NCI-H1092 (cell line): ENCODE data around the gene PLXNA1.

Experiments used
- DNase-seq: peaks from one replicate; lab custom pipeline; 2025; lab: John Stamatoyannopoulos, UW

The PLXNA1 gene

GRCh38 chr3:126988451-126989021 lies 5.6 kb downstream of the PLXNA1 start:
- no peak for DNase-seq

GRCh38 chr3:126989316-126990023 lies 6.6 kb downstream of the PLXNA1 start:
- DNase-seq: no peak

DNA sequence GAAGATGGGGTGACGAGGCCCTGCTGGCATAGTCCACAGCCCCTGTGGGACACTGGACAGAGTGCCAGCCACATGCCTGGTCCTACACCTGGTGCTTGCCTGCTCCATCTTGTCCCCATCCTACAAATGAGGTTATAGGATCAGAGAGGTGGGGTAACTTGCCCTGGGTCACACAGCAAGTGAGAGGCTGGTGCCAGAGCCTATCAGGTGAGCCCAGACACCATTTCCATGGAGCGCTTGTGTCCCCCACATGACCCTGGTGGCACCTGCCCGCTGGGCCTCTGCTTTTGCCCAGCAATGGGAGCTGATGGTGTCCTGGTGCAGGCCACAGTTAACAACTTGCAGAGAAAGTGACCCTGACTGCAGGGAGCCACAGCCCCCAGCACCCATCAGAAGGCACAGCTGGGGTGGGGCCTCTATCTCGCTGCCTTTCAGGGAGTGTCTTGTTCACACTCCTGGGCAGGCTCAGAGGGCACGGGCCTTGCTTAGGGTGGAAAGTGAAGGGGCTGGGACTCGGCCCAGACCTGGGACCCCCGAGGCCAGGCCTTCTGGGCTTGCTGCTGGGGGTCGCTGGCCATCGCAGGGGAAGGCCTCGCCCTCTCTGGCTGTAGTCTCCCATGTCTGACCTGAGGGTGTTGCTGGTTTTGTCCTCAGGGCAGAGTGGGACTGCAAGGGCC lies 7.2 kb downstream of the PLXNA1 start:
- DNase-seq: no peak

- no peak for DNase-seq
These were observed 8.0 kb downstream of the PLXNA1 start for GRCh38 chr3:126990890-126991289.

DNA sequence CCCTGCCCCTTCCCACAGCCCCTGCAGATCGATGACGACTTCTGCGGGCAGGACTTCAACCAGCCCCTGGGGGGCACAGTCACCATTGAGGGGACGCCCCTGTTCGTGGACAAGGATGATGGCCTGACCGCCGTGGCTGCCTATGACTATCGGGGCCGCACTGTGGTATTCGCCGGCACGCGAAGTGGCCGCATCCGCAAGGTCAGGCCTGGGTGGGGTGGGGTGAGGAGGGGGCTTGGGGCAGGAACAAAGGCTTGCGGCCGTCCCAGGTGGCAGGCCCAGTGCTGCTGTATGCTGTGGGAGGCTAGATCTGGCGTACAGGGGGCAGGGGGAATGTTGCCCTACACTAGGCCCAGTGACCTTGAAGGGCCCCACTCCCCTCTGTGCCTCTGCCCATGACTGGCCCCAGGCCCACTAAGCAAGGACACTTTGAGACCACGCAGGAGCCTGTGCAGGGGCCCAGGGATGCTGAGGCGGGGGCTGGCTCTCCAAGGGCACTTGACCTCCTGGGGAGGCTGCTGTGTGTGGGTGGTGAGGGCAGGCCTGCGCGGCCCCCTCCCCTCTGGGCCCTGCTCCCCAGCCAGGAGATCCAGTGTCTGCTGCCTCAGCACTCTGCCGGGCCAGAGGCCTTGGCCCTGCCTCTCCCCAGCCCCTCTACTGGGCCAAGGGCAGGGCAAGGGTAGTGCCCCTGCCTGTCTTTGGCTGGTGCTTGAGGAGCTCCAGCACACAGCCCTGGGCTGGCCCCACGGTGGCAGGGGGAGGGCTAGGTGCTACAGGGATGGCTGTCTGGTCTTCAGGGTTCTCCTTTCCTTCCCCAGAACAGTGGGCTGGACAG lies 8.7 kb downstream of the PLXNA1 start:
- no peak for DNase-seq

DNA sequence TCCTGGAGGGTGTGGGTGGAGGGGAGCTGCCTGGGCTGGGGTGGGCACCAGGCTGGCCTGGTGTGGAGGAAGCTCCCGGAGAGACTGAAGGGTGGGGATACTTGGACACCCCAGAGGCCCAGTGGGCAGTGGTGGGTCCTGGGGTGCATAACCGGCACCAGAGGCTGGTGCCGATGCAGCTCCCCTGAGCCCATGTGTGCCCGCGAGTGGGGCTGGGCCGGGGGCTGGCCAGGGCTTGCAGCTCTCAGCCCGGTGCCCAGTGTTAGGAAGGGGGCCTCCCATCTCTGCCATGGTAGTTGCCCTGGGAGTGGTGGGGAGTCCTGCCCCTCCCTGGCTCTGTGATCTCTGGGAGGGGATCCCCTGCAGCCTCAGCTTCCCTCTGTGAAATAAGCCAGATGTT lies 9.3 kb downstream of the PLXNA1 start:
- DNase-seq: no peak

GRCh38 chr3:126992776-126993175 lies 9.9 kb downstream of the PLXNA1 start:
- no peak for DNase-seq

GRCh38 chr3:126993436-126993835 lies 10.5 kb downstream of the PLXNA1 start:
- no peak for DNase-seq

DNA sequence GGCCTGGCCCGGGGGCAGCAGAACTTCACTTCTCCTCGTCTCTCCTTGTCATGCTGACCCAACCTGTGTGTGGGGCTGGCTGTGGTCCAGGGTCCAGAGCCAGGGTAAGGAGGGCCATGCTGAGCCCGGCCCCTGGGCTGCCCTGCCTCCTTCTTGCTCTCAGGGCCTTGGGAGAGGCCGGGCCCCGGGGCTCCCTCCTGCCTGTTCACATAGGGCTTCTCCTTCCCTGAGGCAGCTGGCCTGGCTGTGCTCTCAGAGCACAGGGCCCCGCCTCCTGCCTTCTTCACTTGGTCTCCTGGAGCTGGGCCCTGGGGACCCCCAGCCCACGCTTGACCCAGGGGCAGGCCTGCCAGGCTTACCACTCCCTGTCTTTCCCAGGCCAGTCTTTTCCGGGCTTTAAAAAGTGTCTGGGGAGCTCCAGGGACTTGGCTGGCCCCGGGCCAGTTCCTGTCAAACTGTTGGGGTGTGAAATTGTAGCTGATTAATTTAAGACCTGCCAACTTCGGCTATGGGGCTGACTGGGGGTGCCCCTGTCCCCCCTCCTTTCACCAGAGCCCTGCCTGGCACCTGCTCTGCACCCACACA lies 11.8 kb downstream of the PLXNA1 start:
- no peak for DNase-seq

- DNase-seq: no peak
These were observed 12.4 kb downstream of the PLXNA1 start for GRCh38 chr3:126995254-126995780.

- no peak for DNase-seq
These were observed 13.1 kb downstream of the PLXNA1 start for GRCh38 chr3:126995926-126996512.

GRCh38 chr3:126996905-126997304 lies 14.0 kb downstream of the PLXNA1 start:
- DNase-seq: no peak

- DNase-seq: no peak
These were observed 14.6 kb downstream of the PLXNA1 start for GRCh38 chr3:126997455-126998038.

DNA sequence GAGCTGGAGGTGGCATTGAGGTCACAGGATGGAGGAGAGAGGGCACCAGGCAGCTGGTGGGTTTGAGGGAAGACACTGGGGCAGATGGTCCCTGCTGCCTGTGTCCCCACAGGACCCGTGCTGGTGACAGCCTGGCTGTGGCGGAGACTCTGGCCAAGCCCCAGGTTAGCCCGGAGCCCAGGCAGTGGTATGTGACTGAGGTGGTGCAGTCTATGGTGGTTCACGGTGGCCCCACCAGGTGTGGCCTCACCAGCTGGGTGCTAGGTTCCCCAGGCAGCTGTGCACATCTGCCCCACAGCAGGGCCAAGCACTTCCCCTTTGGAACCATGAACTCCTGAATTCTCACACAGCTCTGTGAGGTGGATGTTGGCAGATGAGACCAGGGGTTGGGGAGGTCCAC lies 15.4 kb downstream of the PLXNA1 start:
- DNase-seq: no peak

DNA sequence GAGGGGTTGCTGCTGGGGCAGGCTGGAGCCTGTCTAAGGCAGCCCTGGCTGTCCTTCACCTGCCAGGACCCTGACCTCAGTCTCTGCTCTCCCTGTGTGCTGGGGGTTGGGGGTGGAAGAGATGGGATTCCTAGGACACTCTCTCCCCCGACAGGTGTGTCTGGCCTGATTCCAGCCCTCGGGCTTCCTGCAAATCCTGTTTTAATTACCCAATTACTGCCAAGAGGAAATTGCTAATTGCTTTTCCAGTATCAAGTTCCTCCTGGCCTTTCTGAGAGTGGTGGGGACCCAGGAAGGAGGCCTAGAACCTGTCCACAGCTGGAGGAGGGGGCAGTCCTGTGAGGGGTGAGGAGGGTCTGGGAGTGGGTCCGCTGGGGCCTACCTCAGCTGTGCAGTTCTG lies 15.8 kb downstream of the PLXNA1 start:
- DNase-seq: peak; percentile 19

GRCh38 chr3:126999383-126999782 lies 16.5 kb downstream of the PLXNA1 start:
- no peak for DNase-seq

GRCh38 chr3:127000119-127000518 lies 17.2 kb downstream of the PLXNA1 start:
- no peak for DNase-seq

- DNase-seq: no peak
These were observed 17.8 kb downstream of the PLXNA1 start for GRCh38 chr3:127000761-127001160.

DNA sequence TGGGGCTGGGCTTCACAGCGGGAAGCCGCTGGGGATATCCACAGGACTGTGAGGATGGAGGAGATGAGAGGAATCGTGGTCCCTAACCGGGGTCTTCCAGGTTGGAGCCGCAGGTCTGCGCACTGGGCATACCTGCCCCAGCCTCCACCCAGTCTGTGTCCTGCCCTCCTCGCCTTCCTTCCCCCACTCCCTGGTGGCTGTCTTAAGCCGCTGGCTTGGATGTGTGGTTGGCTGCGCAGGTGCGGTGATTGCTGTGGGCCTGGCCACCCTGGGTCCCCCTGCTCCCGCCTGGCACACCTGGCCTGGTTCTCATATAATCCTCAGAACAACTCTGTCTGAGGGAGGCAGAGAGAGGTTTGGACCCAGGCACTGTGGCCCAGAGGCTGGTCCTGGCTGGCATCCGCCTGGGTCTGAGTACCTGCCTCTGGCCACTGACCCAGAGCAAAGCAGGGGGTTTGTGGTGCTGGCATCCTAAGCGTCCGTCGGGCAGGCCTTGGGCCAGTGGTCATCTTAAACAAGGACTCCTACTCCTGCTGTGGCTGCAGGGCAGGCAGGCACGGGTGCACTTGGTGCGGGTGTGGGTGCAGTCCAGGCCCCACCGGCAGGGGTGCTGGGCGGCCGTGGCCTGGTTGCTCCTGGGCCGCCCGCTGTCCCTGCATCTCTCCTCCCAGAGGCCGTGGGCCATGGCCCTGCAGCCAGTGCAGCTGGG lies 18.7 kb downstream of the PLXNA1 start:
- DNase-seq: no peak
